Ramos (cell line): ENCODE results near the gene SOX13.

Experiments
- in situ Hi-C: fragments of 300-500 bp; cut with MboI; formaldehyde crosslinking; loops from one replicate; pipeline ENCODE4 v1.14.3; 2022; ENCODE audit warnings: low sequenced_read_pairs; ENCODE audit not compliant: unreplicated experiment

Gene SOX13

DNA sequence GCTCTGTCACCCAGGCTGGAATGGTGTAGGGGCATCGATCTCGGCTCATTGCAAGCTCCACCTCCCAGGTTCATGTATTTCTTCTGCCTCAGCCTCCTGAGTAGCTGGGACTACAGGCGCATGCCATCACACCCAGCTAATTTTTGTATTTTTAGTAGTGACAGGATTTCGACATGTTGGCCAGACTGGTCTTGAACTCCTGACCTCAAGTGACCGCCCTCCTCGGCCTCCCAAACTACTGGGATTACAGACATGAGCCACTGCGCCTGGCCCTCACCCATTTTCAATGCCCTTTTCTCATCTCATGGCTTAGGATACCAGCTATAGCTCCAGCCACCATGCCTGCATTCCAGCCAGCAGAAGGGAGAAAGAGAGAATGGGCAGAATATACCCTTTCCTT, 12.9 kb upstream of the SOX13 start:
- in situ Hi-C loops = no loop called here

- in situ Hi-C loops = no loop called here
Observed at GRCh38 chr1:204062106-204062505, 10.8 kb upstream of the SOX13 start.

DNA sequence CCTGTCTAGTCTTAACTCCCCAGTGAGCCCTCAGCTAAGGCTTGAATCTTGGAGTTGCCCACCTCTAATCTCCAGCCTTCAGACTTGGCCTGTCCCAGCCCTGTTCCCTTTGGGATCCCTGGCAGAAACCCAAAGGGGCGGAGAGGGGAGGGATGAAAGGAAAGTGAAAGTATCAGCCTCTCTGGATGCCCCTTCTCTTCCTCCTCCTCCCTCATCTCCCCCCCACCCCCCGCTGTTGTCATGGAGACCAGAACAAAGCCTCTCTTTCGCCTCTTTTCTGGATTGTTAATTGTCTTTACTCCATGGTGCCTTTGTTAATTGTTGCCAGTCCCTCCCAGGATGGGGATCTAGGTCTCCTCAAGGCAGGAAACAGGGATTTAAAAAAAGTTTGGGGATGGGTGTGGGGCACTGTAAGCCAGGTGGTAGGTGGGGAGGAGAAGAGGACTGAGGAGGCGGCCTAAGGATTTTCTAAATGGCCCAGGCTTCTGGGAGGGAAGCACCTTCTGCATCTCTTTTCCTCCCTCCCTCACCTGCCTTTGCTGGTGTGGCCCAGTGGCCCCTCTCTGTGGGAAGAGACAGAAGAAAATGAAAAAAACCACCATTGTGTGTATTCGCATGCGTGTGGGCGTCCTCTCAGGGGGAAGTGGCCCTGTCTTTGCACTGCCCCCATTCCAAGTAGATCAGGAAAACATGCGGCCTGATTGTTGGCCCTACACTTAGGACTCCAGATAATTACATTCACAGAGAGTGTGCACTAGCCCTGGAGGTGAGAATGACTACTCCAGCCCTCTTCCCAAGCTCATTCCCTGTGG, 7.5 kb upstream of the SOX13 start:
- in situ Hi-C loops = no loop called here

GRCh38 chr1:204065986-204066300, 7.0 kb upstream of the SOX13 start:
- in situ Hi-C loops = no loop called here

DNA sequence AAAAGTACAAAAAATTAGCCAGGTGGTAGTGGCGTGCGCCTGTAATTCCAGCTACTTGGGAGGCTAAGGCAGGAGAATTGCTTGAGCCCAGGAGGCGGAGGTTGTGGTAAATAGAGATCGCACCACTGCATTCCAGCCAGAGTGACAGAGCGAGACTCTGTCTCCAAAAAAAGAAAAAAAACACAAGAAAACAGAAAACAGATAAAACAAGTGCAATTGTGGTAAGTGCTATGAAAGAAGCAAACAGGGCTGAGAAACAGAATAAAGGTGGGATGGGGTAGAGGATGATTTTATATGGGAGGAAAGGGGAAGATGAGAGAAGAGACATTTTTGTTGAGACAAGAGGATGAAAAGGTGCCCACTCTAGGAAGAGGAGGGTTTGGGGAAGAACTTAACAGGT, 5.0 kb upstream of the SOX13 start:
- in situ Hi-C loops = no loop called here

DNA sequence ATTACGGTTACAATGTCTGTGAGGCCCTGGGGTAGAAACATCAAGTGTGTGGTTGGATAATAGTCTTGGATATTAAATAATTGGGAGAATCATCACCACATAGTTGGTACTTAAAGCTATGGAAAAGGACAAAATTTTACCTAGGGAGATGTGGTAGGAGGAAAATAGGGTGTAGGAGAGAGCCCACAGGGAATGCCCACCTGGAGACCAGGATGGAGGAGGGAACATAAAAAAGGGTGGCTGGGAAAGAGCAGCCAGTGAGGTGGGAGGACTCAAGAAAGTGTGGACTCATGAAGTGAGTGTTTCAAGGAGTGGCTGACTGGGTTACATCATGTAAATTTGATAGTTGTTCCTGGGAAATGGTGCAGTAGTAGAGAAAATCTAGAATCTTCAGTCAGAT, 3.0 kb upstream of the SOX13 start:
- in situ Hi-C loops = no loop called here

DNA sequence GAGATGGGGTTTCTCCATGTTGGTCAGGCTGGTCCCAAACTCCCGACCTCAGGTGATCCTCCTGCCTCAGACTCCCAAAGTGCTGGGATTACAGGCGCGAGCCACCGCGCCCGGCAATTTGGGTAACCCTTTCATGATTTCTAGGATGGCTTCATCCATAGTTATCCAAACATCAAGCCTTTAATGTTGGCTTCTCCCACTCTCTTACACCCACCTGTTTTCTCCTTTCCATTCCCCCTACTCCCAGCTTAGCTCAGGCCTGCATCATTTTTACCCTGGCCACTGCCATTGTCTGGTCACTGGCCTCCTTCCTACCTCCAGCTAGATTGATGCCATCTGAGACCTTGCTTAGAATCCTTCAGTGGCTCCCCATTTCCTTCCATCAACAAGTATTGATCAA, 2.0 kb upstream of the SOX13 start:
- in situ Hi-C loops = no loop called here

- in situ Hi-C loops = no loop called here
Observed at GRCh38 chr1:204073837-204074273, 940 bp downstream of the SOX13 start.

DNA sequence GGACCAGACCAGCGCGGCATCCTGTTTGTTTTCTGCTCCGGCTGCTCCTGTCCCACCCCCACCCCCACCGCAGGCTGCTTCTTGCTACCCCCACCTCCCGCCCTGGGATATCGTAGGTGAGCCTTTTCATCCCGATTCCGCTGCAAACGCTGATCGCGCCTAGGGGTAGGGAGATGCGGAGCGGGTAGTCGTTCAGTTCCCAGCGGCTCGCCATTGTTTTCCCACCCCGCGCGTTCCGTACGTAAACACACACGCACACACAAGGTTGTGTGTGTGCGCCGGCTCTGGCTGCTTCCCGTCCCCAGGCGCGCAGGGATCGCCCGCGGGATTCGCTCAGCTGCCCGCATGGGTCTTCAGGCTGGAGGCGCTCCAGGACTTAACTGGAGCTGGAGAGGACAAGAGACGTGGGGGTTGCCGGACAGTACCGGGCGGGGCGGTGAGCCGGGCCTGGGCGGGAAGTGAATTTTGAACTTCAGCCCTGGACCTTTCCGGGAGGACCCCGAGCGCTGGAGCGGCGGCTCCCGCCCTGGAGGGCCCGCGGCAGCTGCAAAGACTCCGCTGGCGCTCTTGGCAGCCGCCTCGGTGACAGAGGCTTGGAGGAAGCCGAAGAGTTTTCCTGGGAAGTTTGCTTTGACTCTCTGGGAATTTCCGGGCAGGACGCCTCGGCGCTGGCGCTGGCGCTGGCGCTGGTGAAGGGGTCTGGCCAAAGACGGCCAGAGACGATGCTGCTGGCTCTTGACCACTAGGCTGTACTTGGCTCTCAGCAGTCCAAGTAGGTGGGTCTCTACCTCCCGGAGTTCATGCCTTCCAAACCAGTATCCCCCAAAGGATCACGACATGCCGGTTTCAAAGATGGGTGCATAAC, 1.6 kb downstream of the SOX13 start:
- in situ Hi-C loops = no loop called here

GRCh38 chr1:204075139-204075521, 2.2 kb downstream of the SOX13 start:
- in situ Hi-C loops = no loop called here

DNA sequence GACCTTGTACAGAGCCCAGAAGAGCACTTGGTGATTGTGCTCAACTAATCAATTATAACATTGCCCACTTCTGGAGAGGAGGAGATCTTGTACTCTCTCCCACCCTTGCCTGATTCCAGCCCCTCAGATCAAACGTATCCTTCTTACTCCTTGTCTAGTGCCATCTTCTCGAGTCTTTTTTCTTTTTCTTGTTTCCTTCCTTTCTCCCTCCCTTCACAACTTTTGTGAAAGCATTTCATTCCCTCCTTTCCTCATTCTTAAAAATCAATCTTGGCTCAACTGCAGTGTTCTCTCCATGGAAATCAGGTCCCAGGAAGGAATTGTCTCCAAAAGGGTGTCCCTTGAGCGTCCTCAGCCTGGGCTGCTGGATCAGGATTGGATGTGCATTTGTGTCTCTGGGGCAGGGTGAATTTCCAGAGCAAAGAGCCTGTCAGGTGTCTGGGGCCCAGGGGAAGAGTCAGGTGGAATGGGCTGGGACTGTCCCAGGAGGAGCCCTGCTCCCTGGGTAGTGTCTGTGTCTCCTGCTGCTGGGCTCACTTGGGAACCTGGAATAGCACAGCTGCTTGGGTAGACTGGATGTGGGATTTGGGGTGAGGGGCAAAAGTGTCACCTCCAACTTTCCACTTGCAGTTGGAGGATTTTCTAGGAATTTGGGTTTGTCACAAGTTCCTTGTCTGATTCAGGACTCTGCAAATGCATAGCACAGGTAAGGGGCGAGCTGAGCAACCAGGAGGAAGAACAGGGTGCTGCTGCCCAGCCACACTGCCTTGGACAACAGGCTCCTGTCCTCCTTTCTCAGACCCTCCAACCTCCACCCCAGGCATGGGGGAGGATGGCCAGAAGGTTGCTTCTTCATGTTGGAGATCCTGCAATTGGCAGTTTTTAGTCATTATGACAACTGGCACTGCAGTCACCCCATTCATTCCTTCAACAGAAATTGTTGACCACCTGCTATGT, 3.3 kb downstream of the SOX13 start:
- in situ Hi-C loops = no loop called here

- in situ Hi-C loops = no loop called here
Observed at GRCh38 chr1:204076891-204077290, 4.0 kb downstream of the SOX13 start.

GRCh38 chr1:204077979-204078696, 5.2 kb downstream of the SOX13 start:
- in situ Hi-C loops = no loop called here

DNA sequence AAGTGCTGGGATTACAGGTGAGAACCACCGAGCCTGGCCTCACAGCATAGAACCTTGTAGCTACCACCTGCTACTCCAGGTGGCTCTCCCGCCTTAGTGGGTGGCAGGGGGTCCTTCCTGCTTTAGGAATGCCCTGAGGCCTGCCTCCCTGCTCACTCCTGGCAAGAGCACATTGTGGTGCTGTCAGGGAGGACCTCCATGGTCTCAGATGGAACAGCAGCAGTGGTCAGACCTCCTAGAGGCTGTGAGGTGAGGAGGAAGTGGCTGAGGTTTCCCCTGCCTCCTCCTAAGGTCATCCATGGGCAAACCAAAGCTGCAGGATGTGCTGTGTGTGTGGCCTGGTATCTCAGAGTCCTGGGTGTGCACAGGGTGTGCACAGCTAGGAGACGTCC, 6.7 kb downstream of the SOX13 start:
- in situ Hi-C loops = no loop called here

- in situ Hi-C loops = no loop called here
Observed at GRCh38 chr1:204080163-204080903, 7.4 kb downstream of the SOX13 start.

GRCh38 chr1:204081164-204081790, 8.4 kb downstream of the SOX13 start:
- in situ Hi-C loops = no loop called here

GRCh38 chr1:204081791-204082513, 9.0 kb downstream of the SOX13 start:
- in situ Hi-C loops = no loop called here

DNA sequence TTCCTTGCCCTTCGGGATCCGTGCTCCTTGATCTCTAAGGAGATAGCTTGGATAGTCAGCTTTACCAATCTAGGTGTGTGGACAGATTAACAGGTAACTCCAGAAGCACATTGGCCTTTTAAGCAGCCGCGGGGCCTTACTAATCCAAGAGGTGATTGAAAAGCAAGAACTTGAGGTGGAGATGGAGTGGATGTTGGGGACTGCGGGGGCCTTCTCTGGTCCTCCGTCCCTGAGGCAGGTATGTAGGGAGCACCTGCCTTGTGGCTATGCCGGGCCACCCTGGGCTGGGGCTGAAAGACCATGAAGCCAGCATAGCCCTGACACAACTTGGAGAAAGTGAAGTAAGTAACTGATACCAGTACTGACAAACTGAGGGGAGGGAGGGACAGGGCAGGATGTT, 10.6 kb downstream of the SOX13 start:
- in situ Hi-C loops = no loop called here
